Left ventricle myocardium superior (tissue), 1 donor: ENCODE measurements around the gene CTCF. TPM values are rescaled to one million over a fixed set of nuclear protein-coding genes. Genes with fewer than 3 reads are reported as not detected.

Source experiments
- ATAC-seq: fragments of 200-7000 bp; cut with Tn5 transposase; one replicate; pipeline ENCODE4 v1.9.1; 2020; ENCODE audit warnings: mild to moderate bottlenecking, moderate library complexity
- DNase-seq: peaks from one replicate; pipeline ENCODE4 v3.0.0-alpha.2; 2020
- intact Hi-C: fragments of 100-400 bp; cut with micrococcal nuclease; formaldehyde crosslinking; loops from one replicate; pipeline ENCODE4 v1.11.0; 2022
- total RNA-seq: library from RNA; stranded (reverse); fragmentation: NEBNext Ultra II Directional; extraction: Animal tissue kit (Norgen Biotek cat#: 25700); gene quantifications from one replicate; pipeline ENCODE4 v1.2.1, GENCODE V29; 2021
- donor health status: DM: no; HTN: yes; CAD: no; lungs with severe emphysema.

CTCF gene
- total RNA-seq, 1 donor from 2014 or later = 32.8 TPM

DNA sequence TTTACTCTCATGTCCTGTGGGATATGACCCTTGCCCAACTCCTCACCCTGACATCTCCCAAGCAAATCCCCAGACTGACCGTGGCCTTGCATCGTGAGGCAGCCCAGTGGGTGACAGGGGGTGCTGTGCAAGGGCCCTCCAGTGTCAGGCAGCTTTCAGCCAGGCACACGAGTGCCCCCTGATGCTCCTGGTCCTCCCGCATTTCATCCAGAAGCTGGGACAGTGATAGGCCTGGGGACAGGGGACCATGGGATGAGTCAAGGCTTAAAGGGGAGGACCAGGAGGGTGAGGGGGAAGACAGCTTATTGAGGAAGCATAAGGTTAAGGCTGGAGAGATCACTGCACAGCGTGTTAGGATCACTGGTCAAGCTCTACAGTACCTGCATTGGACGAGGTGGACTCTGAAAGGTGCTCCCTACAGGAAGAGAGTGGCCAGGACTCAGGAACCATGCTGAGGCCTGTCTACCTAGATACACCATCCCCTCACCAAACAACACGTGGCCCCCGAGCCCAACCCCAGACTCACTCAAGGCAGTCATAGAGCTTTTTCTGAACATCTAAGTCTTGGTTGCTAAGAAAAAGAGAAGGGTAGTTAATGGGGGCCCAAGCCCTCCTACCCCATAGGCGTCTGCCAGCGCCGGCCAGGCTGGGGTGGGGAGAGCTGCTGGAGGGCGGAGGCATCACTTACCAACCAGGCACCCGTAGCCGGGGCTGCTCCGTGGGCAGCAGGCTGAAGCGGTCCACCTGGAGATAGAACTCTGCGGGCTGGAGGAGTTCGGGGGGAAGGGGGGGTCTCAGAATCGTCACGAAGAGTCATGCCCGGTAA lies 96.7 kb downstream of the CTCF start:
- intact Hi-C loops = no loop called here
- DNase-seq (no peak), ATAC-seq (no peak)

DNA sequence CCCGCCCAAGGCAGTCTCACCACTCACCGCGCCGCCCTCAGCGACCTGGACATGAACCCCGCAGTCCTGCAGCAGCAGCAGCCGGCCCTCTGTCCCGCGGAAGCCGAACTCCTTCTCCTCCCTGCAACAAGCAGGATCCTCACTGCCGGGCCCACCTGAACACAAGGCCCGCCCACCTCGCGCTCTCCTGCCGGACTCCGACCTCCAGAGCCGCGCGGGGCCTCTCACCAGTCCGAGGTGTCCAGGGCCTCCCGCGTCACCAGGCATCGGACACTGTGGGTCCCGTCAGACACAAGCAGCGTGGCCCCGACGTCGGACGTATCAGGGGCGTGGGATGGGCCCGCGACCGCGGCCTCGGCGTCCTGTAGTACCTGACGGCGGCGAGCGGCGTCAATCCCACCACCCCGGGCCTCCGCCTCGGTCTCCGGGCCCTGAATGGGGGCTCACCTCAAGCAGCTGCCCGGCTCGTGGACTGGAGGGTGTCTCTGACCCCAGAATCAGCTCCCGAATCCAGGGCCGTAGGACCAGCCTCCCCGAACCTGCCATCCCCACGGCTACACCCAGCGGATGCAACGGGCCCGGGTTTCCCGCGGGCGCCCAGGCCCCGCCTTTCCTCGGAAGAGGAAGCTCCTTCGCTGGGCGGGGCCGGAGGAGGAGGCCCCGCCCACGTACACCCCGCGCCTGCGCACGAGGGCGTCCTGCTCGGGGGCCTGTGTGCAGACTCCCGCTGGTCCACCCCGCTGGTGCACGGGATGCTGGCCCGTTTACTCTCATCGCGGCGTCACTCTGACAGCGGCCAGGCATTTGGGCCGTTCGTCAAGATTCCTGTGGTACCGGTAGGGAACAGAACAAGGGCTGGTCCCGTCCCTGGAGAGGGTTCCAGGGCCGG lies 97.6 kb downstream of the CTCF start, which contains the start of gene ACD:
ACD (minus strand) TSS at position 586 of the 889 bp plus-strand sequence; CDS start at position 546, 40 bp downstream.
- DNase-seq (peak; percentile 94), ATAC-seq (peak; percentile 94)
- intact Hi-C loops = no loop called here

DNA sequence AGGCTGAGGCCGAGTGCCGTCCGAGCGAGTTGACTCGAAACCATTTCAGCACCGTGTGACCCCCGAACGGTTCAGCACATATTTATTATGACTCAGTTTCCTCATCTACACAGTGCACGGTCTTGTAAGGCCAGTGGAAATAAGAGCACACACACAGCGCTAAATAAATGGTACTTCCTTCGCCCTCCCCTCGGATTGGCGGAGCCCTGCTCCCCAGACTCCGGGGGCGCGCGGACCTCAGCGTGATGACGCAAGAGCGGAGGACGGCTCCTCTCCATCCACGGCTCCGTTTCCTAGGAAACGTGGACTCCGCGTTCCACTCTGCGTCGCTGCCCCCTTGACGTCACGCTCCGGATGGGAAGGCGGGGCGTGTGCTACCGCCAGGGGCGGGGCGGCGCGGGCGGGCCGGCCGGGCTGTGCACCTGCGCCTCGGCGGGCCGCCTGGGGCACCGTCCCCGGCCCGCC lies 98.3 kb downstream of the CTCF start, which contains the start of gene PARD6A:
PARD6A (plus strand) TSS at position 397 of the 465 bp plus-strand sequence. CDS start 79 bp downstream, outside the sequence.
- intact Hi-C loops = no loop called here
- peak; percentile 86 for ATAC-seq
- peak; percentile 96 for DNase-seq

DNA sequence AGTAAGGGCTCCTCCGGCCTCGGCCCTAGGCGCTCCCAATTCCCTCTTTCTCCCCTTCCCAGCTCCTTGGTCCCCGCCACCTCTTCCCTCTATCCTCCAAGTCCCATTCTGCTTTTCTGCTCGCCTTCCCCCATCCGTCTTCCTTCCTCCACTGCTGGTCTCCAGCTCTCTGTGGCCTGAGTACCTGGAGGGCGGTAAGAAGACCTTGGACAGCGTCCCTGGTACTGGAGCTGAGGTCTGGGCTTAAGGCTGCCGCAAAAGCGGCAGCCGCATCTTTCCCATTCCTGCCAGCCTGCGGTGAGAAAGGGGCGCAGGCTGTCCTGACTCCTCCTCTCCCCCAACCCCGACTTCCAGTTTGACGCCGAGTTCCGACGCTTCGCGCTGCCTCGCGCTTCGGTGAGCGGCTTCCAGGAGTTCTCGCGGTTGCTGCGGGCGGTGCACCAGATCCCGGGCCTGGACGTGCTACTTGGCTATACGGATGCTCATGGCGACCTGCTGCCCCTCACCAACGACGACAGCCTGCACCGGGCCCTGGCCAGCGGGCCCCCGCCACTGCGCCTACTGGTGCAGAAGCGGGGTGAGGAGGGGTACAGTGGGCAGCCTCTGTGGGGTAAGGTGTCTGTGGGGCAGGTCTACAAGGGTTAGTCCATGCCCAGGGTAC lies 98.9 kb downstream of the CTCF start:
- ATAC-seq = no peak
- peak; percentile 47 for DNase-seq
- intact Hi-C loops = no loop called here

DNA sequence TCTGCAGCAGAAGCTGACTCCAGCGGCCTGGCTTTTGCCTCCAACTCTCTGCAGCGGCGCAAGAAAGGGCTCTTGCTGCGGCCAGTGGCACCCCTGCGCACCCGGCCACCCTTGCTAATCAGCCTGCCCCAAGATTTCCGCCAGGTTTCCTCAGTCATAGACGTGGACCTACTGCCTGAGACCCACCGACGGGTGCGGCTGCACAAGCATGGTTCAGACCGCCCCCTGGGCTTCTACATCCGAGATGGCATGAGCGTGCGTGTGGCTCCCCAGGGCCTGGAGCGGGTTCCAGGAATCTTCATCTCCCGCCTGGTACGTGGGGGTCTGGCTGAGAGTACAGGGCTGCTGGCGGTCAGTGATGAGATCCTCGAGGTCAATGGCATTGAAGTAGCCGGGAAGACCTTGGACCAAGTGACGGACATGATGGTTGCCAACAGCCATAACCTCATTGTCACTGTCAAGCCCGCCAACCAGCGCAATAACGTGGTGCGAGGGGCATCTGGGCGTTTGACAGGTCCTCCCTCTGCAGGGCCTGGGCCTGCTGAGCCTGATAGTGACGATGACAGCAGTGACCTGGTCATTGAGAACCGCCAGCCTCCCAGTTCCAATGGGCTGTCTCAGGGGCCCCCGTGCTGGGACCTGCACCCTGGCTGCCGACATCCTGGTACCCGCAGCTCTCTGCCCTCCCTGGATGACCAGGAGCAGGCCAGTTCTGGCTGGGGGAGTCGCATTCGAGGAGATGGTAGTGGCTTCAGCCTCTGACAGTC lies 99.7 kb downstream of the CTCF start:
- intact Hi-C loops = no loop called here
- no peak for ATAC-seq
- DNase-seq = no peak

DNA sequence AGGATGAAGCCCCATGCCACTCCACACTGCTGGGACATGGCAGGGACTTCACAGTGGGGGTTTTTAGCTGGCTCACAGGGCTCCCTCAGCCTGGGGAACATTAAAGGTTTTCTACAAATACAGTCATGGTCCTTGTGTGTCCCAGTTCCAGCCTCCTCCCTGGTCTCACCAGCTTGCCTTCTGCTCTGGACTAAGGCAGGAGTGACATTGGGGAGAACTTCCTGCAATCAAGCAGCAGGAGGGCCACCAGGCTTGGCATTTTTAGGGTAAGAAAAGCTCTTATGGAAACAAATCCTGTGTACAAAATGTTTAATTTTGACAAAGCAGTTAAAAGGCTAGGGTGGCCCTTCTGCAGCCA lies 100.3 kb downstream of the CTCF start:
- DNase-seq = no peak
- intact Hi-C loops = no loop called here
- ATAC-seq = no peak

DNA sequence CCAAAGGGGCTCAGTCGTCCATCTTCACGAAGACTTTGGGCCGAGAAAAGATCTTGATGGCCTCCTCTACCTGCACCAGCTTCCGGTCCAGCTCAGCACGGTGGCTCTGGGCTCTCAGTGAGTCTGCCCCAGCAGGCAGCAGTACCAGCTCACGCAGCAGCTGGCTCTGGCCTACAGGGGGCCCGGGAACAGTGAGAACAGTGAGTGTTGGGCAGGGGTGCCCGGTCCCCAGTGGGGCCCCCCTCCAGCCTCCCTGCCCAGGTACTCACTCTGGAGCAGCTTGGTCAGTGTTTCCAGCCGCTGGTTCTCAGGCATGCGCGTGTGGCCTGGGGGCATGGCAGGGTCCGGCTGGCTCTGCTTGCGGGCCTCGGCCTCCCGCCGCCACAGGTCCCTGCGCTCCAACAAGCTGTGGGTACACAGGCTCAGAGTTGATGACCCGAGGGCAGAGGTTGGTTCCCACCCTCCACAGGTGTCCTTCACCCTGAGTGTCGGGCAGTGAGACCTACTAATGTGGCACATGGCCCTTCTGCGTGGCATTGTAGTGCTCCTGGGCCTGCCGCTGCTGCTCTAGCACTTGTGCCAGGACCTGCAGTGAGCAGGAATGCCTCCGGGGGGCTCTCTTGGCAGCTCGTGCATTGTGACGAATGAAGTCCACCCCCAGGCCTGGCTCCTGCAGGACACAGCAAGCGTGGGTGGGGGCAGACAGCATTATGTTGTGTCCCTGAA lies 101.0 kb downstream of the CTCF start:
- intact Hi-C loops = no loop called here
- no peak for ATAC-seq
- peak; percentile 31 for DNase-seq

DNA sequence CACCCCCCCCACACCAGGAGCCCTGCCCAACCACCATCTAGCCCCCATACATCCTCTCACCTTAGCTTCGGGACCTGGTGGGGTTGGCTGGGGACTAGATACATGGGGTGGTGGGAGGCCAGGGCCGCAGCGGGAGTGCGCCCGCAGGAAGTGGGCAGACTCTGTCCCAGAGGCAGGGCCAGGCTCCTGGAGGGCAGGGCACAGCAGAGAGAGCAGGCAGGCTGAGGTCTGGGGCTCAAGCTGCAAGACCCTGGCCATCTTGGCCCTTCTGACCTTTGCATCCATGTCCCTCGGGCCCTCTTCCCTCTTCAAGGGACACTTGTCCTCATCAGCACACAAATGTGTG lies 101.5 kb downstream of the CTCF start:
- ATAC-seq = no peak
- intact Hi-C loops = no loop called here
- no peak for DNase-seq

DNA sequence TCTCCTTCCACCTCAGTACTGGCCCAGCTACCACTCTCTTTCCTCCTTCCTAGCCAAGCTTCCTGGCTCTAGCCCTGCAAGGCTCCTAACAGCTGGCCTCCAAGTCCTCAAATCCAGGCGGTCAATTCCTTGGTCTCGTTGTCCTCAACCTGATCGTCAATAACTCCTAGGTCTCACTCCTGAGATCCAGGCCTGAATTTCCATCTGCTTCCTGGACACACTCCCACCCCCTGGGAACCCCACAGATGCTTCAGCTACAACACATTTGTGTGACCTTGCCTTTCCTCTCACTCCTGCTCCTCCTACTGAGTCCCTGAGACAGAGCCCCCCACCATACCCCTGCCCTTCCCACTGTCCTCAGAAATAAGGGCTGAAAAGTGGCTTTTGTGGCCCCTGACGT lies 101.9 kb downstream of the CTCF start:
- ATAC-seq = no peak
- DNase-seq = no peak
- intact Hi-C loops = no loop called here

DNA sequence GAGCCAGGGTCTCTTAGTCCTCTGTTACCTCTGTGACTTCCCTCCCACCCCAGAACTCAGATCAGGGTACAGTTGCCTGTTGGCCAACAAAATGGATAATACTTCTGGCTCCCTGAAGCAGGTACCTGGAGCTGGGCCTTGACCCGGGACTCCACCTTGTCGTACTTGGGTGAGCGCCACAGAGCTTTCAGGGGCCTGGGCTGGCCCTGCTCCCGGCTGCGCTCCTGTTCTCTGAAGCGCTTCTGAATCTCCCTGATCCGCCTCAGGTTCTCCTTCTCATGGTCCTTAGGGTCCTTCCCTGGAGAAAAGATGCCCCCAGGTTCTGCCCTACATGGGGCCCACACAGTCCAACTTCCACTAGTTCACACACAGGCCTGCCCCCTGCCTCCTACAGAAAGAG lies 102.5 kb downstream of the CTCF start:
- DNase-seq (no peak), ATAC-seq (no peak)
- intact Hi-C loops = loop anchor here (5.0 kb wide), 1 partner anchor 103 kb away; the partner anchor contains the start of gene CTCF

DNA sequence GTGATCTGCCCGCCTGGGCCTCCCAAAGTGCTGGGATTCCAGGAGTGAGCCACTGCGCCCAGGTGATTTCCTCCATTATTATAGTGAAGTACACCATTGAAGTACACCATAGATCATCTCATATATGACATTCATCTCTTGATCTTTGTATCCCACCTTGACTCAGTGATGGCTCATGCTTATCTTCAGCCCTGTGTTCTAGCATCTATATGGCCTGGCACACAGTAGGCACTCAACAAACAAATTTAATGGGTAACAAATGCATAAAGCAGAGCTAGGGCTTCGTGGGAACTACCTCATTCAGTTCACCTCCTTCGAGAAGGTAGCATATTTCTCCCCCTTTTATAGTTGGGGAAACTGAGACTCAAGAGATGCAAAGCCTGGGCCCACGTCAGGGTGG lies 103.3 kb downstream of the CTCF start:
- intact Hi-C loops = loop anchor here (5.0 kb wide), 1 partner anchor 103 kb away; the partner anchor contains the start of gene CTCF
- ATAC-seq (no peak), DNase-seq (peak; percentile 3)

DNA sequence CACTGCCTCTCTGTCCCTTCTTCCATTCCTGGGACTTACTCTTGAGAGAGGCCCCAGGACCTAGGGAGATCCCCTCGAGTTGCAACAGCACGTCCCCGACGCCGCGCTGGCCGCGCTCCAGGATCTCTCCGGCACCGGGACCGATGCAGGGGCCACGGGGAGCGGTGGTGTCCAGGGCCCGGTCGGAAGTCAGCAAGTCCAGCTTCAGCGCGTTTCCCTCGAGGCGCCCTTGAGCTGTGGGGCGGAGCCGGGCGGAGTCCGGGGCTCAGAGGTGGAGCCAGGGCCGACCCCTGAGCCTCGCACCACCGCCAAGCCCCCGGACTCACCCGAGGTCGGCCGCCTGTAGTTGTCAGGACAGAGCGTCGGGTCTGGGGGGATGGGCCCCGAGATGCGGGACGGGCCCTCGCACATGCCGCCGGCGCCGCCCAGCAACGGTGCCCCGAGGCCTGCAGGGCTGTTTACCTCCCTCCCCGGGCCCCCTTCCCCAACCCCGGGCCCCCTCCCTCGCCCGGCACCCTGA lies 103.8 kb downstream of the CTCF start:
- intact Hi-C loops = loop anchor here (5.0 kb wide), 1 partner anchor 104 kb away; the partner anchor contains the start of gene CTCF
- peak; percentile 69 for DNase-seq
- ATAC-seq = peak; percentile 8

DNA sequence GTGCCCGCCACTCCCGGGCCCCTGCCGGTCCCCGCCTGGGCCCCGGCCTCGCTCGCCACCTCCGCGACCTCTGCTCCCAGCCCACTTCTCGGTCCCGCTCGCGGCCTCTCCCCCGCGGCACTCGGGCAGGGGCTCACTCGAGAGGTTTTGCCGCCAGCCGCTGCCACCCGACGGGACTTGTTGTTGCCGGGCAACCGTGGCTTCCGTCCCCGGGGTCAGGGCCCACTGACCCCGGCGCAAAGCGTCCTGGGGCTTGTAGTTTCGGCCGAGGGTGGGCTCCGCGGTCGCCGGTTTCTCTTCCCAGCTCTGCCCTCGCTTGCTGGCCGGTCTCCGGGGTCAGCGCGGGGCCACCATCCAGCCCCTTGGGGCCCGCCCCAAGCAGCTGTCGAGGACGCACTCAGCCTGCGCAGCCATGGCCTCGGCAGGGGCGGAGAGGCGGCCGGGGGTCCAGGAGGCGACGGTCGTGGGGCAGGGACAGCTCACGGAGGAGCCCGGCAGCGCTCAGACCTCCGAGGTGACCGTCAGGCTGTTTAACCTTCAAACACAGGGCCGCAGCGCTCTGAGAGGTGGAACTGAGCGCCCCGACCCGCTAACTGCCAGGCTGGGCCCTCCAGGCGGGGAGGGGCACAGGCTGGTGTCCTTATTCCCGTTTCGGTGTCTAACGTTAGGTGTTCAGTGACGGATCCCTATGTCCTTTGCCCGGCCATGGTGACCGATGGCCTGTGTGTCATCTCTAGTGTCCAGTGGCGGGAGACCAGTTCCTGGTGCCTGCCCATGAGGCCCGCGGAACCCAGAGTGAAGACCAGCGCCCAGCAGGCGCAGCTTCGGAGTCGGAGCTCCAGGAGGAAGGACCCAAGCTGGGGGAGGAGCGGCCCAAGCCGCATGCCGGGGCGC lies 104.5 kb downstream of the CTCF start, which contains the start of the genes C16orf86 and ENKD1:
C16orf86 (plus strand) TSS at position 256 of the 894 bp plus-strand sequence; CDS start at position 413, 157 bp downstream.
ENKD1 (minus strand) TSS at position 192 of the 894 bp plus-strand sequence. CDS start 308 bp downstream, outside the sequence.
- intact Hi-C loops = loop anchor here (5.0 kb wide), 1 partner anchor 105 kb away; the partner anchor contains the start of gene CTCF
- peak; percentile 80 for ATAC-seq

DNA sequence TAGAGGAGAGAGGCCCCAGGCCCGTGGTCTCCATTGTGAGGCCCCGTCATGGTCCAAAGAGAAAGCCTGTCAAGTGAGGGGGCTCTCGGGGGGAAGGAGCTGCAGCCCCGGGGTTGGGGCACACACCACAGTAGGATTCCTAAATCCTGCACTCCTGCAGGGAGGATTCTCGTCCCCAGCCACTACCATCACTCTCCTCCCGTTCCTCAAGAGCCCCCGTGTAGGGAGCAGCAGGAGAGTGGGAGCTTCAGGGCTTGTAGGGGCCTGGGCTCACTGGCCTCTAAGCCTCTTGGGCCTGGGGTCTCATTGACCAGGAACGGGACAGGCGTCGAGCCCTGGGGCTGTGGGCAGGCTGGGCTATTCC lies 105.1 kb downstream of the CTCF start:
- intact Hi-C loops = loop anchor here (5.0 kb wide), 1 partner anchor 105 kb away; the partner anchor contains the start of gene CTCF
- ATAC-seq (no peak), DNase-seq (no peak)

More for the DNA sequence above, 104.5 kb downstream of the CTCF start, which contains the start of the genes C16orf86 and ENKD1:
- peak; percentile 92 for DNase-seq

DNA sequence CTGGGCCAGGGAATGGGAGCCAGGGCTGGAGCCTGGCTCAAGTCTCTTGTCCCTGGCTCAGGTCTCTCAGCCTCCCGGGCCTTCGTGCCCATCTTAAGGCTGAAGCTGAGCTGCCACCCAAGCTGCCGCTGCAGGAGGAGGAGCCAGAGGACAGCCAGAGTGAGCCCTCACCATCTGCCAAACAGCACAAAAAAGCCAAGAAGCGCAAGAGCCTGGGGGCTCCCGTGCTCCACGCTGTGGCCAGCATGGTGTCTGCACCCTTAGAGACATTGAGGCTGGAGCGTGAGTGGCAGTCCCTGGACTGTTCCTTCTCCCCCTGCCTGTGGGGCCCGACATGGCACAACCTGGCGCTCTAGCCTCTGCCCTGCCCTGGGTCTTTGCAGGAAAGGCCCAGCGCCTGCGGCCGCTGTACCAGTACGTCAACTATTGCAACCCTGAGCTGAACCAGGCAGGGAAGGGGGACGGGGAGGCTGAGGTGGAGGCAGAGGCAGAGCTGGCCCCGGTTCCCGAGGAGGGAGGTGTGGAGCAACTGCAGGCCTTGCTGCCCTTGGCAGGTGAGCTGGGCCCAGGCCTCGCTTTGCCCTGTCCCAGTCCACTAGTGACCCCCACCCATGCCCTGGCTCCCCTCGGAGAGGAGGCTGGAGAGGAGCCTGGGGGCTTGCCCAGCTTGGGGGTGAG lies 105.6 kb downstream of the CTCF start:
- DNase-seq (peak; percentile 90), ATAC-seq (peak; percentile 87)
- intact Hi-C loops = loop anchor here (5.0 kb wide), 1 partner anchor 106 kb away; the partner anchor contains the start of gene CTCF
